ENCODE data around the gene BRD4. TPM values are rescaled to one million over a fixed set of nuclear protein-coding genes. Genes with fewer than 3 reads are reported as not detected.

Gene BRD4
- total RNA-seq, 4 donors from 2014 or later: 27.6 to 46.5 (median 35.3) TPM

GRCh38 chr19:15195371-15196334, 136.7 kb downstream of the BRD4 start:
- TF ChIP-seq CTCF (IDR thresholded peaks at IDR 0.05; ENCODE audit: low read depth): no peak

GRCh38 chr19:15194938-15195337, 137.4 kb downstream of the BRD4 start:
- no peak for TF ChIP-seq CTCF (IDR thresholded peaks at IDR 0.05; ENCODE audit: low read depth)

- no peak for TF ChIP-seq CTCF (IDR thresholded peaks at IDR 0.05; ENCODE audit: low read depth)
Measured at GRCh38 chr19:15191982-15192381, 140.4 kb downstream of the BRD4 start.

GRCh38 chr19:15191514-15191913, 140.8 kb downstream of the BRD4 start:
- no peak for TF ChIP-seq CTCF (IDR thresholded peaks at IDR 0.05; ENCODE audit: low read depth)

- no peak for TF ChIP-seq CTCF (IDR thresholded peaks at IDR 0.05; ENCODE audit: low read depth)
Measured at GRCh38 chr19:15188851-15189250, 143.5 kb downstream of the BRD4 start.

- TF ChIP-seq CTCF (IDR thresholded peaks at IDR 0.05; ENCODE audit: low read depth): no peak
Measured at GRCh38 chr19:15187026-15188007, 145.0 kb downstream of the BRD4 start.

Small RNA genes lying within 50 kb of the gene (small RNA-seq; reads per million reads assigned to genes)
- not detected for gene AC005776.1

Other genes with a start within 250 kb of the BRD4 start
- gene SYDE1, start 225.1 kb downstream of the BRD4 start, total RNA-seq: 10 to 100 TPM; 10.9 to 35.2 (median 18.0) TPM
- gene NOTCH3, start 131.5 kb downstream of the BRD4 start, total RNA-seq: 10 to 100 TPM; 17.7 to 91.4 (median 41.4) TPM
- under 1 TPM in 1 of 4 donors, not detected in 3; 0.88 TPM for gene EPHX3, start 100.1 kb downstream of the BRD4 start, total RNA-seq
- gene AKAP8, start 47.2 kb upstream of the BRD4 start, total RNA-seq: 10 to 100 TPM; 20.1 to 32.9 (median 29.1) TPM
- 100 to 1,000 TPM in 1 of 4 donors, 10 to 100 TPM in 3; 56.3 to 188 (median 80.9) TPM for gene AKAP8L, start 86.4 kb upstream of the BRD4 start, total RNA-seq
- 10 to 100 TPM; 14.8 to 48.2 (median 20.0) TPM for gene WIZ, start 117.4 kb upstream of the BRD4 start, total RNA-seq
- gene RASAL3, start 132.0 kb upstream of the BRD4 start, total RNA-seq: 1 to 10 TPM in 2 of 4 donors, under 1 TPM in 2; 0.33 to 7.0 (median 2.0) TPM
- not detected for gene PGLYRP2, start 147.0 kb upstream of the BRD4 start, total RNA-seq
- 1 to 10 TPM in 2 of 4 donors, under 1 TPM in 2; 0.33 to 5.9 (median 1.2) TPM for gene CYP4F22, start 176.0 kb upstream of the BRD4 start, total RNA-seq